ENCODE measurements around the gene DCAF15. TPM values are rescaled to one million over a fixed set of nuclear protein-coding genes. Genes with fewer than 3 reads are reported as not detected.
"Not testable (repeated sequence)": the region's sequence is repeated elsewhere in the genome, so short reads cannot be mapped to it uniquely, and the experiment has no call there.

Gene DCAF15, protein sequence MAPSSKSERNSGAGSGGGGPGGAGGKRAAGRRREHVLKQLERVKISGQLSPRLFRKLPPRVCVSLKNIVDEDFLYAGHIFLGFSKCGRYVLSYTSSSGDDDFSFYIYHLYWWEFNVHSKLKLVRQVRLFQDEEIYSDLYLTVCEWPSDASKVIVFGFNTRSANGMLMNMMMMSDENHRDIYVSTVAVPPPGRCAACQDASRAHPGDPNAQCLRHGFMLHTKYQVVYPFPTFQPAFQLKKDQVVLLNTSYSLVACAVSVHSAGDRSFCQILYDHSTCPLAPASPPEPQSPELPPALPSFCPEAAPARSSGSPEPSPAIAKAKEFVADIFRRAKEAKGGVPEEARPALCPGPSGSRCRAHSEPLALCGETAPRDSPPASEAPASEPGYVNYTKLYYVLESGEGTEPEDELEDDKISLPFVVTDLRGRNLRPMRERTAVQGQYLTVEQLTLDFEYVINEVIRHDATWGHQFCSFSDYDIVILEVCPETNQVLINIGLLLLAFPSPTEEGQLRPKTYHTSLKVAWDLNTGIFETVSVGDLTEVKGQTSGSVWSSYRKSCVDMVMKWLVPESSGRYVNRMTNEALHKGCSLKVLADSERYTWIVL
- 17.5 TPM for total RNA-seq
- long read RNA-seq, partial matches to known transcripts, result 4 of 4 reads
- long read RNA-seq, other reads (novel, unspliced or antisense), result 0 of 4 reads

DNA sequence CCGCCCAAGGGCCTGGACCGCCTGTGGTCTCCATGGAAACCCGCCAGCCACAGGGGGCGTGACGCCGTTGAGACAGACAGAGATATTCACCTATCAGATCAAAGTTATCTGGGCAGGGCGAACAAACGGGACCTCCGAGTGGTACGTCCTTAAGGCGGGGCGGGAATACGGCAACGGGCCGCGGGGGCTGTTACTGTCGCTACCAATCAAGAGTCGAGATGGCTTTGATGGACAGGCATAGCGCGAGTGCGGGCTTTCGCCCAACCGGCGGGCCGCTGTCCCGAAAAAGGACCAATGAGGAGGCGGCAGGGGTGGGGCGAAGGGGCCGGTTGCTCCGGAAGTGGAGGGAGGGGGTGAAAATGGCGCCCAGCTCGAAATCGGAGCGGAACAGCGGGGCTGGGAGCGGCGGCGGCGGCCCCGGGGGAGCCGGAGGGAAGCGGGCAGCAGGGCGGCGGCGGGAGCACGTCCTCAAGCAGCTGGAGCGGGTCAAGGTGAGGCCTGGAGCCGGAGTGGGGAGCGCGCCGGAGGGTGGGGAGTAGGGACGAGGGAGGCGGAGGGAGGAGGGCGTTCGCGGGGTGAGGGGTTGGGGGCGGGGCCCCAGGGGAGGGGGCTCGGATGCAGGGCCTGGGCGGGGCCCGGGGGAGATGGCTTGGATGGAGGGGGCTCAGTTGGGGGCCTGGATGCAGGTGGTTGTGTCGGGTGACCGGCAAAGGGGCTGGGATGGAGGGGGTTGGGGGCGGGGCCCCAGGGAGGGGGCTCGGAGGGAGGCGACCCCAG, at the start of gene DCAF15:
TSS of gene DCAF15 (plus strand) at position 356 of the 777 bp plus-strand sequence. CDS start at position 360, 4 bp downstream.
- peak; percentile 99 for DNase-seq (ENCODE audit: low spot score)

DNA sequence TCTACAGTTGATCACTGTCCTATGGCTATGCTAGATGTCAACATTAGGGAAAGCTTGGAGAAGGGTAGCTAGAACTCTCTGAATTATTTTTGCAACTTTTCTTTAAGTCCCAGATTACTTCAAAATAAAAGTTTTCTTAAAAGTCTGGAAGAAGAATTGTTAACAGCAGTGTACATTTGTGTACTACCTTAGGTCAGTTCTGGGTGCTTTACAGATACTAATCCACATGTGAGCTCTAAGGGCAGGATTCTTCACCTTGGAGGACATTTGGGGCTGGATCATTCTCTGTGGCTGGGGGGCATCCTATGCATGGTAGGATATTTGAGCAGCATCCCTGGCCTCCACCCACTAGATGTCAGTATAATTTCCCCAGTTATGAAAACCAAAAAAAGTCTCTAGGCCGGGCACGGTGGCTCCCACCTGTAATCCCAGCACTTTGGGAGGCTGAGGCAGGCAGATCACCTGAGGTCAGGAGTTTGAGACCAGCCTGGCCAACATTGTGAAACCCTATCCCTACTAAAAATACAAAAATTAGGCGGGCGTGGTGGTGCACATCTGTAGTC, 49.2 kb upstream of the DCAF15 start:
- no peak for DNase-seq (ENCODE audit: low spot score)

DNA sequence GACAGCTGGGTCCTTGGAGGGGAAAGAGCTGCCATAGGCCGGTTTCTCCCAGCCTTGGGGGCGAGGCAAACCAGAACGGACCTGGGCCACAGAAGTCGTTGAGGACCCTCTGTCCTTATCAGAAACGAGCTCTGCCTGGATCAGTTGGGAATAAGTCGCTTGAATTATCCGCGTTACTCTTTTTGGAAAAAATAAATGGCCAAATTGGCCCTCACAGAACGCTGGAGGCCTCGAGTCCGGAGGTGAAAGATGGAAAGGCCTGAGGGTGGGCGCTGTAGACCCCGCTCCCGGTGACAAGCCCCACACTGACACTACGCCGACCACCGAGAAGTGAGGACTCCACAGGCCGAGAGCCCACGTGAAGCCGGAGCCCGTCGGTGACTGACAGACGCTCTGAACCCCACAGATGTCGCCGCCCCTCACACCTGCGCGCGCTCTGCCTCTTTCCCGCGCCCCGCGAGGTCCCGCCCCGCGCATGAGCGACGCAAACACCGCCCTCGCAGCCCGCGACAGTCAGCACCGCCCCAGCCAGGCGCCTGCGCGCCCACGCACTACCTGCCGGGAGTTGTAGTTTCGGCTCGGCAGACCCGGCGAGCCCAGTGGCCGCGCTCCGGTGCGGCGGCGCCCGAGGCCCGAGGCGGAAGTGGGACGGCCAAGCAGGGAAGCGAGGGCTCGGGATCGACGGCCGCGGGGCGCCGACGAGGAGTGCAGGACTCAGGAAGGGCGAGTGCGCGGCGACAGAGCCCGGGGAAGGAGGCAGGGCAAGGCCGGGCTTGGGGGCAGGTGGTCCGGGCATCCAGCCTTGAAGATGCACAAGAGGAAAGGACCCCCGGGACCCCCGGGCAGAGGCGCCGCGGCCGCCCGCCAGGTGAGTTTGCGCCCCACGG, 46.4 kb upstream of the DCAF15 start, which contains the start of the genes BRME1 and CC2D1A:
TSS of gene BRME1 (minus strand) at position 484 of the 887 bp plus-strand sequence. CDS start 1,225 bp downstream, outside the sequence.
TSS of gene CC2D1A (plus strand) at position 568 of the 887 bp plus-strand sequence. CDS start at position 809, 241 bp downstream.
- peak; percentile 99 for DNase-seq (ENCODE audit: low spot score)

DNA sequence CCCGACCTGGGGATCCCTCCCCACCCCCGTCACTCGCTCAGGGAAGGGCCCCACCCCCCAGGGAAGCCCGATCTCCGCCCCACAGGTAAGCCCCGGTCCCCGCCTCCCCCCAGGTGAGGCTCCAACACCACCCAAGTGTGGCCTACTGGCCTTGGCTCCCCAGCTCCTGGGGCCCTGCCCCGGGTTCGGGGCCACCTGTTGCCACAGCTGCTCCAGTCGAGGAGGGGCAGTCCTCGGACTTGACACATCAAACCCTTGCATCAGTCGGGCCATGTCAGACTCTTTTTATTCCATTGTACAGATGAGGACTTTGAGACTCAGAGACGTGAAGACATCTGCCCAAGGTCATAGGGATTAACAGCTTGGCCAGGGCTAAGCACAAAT, 45.8 kb upstream of the DCAF15 start:
- no peak for DNase-seq (ENCODE audit: low spot score)

DNA sequence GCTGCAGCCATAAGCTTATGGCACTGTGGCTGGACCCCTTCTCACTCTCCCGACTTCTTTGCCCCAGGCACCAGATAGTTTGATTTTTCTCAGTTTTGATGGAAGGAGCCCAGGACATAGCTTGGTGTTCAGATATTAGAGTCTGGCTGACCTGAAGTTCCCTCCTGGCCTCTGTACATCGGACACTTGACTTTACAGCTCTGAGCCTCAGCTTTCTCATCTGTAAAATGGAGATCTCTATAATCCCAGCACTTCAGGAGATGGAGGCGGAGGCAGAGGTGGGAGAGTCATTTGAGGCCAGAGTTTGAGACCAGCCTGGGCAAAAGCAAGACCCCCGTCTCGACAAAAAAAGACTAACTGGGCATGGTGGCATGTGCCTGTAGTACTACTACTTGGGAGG, 45.4 kb upstream of the DCAF15 start:
- DNase-seq (ENCODE audit: low spot score), result no peak

DNA sequence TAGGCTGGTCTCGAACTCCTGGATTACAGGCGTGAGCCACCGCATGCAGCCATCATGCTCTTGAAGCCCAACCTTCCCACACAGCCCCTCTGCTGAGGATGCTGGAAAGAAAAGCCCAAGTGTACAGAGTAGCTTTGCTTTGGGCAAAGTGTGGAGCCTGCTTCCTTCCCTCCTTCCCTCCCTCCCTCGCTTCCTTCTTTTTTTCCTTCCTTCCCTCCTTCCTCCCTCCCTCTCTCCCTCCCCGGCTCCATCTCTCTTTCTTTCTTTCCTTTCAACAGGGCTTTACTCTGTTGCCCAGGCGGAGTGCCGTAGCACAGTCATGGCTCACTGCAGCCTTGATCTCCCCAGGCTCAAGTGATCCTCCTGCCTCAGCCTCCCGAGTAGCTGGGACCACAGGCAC, 43.6 kb upstream of the DCAF15 start:
- no peak for DNase-seq (ENCODE audit: low spot score)

DNA sequence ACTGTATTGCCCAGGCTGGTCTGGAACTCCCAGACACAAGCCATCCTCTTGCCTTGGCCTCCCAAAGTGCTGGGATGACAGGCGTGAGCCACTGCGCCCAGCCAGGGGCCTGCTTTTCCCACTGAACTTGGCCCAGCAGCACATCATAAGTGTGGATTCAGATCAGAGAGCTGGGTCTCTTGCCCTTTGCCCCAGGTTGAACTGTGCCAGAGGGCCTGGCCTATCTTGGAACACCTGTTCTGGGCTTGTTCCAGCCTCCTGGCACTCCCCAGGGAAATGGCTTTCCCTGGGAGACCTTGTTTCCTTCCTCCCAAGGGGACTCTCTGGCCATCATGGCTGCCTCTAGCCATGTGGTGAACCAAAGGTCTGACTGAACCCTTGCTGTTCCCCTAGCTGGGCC, 42.9 kb upstream of the DCAF15 start:
- DNase-seq (ENCODE audit: low spot score), result no peak

DNA sequence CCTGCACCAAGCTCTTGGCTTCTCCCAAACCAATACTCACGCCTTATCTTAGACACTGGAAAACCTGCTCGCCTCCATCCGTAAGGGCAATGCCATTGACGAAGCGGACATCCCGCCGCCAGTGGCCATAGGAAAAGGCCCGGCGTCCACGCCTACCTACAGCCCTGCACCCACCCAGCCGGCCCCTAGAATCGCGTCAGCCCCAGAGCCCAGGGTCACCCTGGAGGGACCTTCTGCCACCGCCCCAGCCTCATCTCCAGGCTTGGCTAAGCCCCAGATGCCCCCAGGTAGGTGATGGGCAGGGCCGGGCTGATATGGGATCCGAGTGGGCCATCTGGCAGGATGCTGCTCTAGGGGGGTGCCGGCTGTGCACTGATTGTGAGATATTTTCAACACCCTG, 39.0 kb upstream of the DCAF15 start:
- no peak for DNase-seq (ENCODE audit: low spot score)

DNA sequence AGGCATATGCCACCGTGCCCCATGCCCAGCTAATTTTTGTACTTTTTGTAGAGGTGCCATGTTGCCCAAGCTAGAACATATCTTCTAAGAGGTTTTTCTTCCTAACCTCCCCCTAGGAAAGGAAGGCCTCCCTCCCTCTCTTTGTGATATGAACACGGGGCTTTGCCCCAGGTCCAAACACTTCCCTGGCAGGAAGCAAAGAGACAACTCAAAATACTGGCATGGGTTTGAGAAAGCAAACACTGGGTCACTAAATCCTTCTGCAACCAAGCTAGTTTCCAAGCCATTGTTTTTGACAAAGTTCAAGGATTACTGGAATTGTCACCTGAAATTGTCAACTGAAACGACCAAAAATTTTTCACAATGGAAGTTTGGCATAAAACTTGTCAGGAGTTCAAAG, 37.5 kb upstream of the DCAF15 start:
- no peak for DNase-seq (ENCODE audit: low spot score)

DNA sequence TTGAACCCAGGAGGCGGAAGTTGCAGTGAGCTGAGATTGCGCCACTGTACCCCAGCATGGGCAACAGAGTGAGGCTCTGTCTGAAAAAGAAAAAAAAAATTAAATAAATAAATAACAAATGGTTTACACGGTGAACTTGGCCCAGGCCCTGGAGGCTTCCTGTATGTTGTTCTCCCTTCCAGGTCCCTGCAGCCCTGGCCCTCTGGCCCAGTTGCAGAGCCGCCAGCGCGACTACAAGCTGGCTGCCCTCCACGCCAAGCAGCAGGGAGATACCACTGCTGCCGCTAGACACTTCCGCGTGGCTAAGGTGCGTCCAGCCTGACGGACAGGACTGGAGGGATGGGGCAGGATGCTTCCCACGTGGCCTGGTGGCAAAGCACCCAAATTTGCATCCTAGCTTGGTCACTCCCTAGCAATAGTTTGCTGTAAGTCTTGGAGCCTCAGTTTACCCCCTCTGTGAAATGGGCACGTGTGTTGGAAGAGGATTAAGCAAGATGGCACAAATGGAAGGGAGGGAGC, 34.4 kb upstream of the DCAF15 start:
- no peak for DNase-seq (ENCODE audit: low spot score)

DNA sequence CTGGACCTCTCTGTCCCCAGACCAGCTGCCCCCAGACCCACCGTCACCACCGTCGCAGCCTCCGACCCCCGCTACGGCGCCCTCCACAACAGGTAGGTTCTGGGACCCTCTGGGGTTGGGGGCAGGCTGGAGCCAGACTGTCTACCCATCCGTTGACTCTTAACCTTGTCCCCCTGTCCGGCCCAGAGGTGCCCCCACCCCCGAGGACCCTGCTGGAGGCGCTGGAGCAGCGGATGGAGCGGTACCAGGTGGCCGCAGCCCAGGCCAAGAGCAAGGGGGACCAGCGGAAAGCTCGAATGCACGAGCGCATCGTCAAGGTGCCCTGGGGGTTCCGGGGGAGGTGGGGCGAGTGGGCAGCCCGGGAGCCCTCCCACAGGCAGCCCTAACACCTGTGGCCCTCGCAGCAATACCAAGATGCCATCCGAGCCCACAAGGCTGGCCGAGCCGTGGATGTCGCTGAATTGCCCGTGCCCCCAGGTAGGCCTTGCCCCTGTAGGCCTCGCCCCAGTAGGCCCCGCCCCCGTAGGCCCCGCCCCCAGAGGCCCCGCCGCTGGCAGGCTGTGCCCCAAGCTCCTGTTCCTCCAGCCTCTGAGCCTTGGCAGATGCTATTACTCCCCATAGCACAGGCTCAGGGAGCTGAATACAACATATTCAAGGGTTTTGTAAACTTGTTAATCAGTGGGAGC, 33.4 kb upstream of the DCAF15 start:
- DNase-seq (ENCODE audit: low spot score), result no peak

DNA sequence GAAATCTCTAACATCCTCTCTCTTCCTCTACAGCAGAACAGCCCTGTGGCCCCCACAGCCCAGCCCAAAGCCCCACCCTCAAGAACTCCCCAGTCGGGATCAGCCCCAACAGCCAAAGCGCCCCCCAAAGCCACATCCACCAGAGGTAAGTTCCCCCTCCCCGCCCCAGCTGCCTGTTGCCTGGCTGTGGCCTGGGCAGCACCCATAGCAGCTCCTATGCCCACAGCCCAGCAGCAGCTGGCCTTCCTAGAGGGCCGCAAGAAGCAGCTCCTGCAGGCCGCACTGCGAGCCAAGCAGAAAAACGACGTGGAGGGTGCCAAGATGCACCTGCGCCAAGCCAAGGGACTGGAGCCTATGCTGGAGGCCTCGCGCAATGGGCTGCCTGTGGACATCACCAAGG, 31.8 kb upstream of the DCAF15 start:
- no peak for DNase-seq (ENCODE audit: low spot score)

DNA sequence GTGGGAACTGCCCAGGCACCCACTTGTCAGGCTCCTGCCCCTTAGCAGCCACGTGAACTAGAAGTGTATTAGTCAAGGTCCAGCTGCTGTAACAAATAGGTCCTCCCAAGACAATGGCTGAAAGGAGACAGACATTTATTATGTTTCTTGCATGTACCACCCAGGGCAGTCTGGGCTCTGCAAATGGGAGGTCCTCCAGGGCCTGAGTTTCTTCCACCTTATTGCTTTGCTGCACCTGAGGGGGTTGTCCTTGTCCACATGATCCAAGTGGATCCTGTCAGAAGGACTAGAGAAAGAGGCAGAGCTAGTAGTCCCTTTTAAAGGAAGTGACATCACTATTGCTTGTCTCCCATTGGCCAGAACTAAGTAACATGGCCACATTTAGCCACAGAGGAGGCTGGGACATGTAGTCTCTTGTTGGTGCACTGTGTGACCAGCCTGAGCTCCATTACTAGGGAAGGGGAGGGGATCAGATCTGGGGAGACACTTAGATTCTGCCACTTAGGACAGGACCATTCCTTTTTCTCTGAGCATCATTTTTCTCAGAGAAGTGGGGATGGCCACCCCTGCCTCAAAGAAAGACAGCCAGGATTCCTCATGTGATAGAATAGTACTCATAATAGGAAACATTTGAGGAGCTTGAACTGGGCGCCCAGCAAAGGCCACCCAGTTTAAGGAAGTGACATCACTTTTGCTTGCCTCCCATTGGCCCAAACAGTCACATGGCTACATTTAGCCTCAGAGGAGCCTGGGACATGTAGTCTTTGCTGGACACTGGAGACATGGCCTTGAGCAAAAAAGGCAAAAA, 31.2 kb upstream of the DCAF15 start:
- DNase-seq (ENCODE audit: low spot score), result no peak

DNA sequence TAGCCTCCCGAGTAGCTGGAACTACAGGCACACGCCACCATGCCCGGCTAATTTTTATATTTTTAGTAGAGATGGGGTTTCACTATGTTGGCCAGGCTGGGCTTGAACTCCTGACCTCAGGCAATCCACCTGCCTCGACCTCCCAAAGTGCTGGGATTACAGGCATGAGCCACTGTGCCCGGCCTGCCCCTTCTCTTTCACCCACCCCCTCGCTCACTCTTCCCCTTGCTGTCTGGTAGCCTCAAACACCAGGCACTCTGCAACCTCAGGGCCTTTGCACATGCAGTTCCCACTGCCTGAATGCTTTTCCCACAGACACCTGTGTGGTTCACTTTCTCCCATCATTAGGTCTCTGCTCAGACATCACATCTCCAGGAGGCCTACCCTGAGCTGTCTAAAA, 30.2 kb upstream of the DCAF15 start:
- not testable (repeated sequence) for DNase-seq (ENCODE audit: low spot score)

DNA sequence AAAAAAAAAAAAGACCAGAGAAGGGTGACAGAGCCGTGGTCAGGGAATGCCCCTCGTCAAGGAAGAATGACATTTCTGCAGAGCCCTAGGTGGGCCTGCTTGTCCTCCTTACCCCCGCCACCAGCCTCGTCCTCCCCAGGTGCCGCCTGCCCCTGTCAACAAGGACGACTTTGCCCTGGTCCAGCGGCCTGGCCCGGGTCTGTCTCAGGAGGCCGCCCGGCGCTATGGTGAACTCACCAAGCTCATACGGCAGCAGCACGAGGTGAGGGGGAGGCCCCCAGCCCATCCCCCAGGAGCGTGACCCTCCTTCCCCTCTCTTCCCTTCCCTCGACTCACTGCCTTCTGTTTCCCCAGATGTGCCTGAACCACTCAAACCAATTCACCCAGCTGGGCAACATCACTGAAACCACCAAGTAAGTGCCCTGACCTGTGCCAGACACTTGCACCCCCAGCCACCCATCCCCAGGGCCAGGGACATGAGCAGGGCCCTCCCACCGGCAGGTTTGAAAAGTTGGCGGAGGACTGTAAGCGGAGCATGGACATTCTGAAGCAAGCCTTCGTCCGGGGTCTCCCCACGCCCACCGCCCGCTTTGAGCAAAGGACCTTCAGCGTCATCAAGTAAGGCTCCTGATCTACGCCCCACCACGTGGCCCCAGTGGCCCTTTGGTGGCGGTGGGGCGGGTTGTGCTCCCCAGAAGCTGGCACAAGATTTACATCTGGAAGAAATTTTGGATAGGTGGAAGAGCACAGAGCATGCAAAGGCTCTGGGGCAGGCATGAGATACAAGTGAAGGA, 28.9 kb upstream of the DCAF15 start:
- no peak for DNase-seq (ENCODE audit: low spot score)

DNA sequence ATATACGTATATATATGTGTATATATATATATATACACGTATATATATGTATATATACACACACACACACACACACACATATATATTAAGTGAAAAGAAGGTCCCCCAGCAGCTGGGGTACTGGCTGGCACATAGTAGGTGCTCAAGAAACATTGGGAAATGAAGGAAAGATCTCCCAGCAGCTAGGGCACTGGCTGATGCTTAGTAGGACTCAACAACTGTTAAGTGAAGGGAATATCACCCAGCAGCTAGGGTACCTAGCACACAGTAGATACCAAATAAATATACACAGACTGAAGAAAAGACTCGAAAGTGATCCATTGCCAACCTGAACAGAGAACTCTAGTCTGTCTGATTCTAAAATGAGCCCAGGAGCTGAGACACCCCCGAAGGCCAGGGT, 26.3 kb upstream of the DCAF15 start:
- no peak for DNase-seq (ENCODE audit: low spot score)

DNA sequence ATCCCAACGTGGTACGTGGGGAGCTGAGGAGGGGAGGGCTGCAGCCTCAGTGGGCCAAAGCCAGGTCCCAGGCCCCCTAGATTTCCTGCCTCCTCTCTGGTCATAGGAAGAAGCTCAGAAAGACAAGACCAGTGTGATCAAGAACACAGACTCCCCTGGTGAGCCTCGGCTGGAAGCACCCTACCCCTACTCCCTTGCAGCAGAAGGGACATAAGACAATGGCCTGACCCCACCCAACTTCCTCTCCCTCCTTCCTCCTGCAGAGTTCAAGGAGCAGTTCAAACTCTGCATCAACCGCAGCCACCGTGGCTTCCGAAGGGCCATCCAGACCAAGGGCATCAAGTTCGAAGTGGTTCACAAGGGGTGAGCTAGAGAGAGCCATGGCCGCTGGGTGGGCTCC, 25.6 kb upstream of the DCAF15 start:
- DNase-seq (ENCODE audit: low spot score), result no peak

DNA sequence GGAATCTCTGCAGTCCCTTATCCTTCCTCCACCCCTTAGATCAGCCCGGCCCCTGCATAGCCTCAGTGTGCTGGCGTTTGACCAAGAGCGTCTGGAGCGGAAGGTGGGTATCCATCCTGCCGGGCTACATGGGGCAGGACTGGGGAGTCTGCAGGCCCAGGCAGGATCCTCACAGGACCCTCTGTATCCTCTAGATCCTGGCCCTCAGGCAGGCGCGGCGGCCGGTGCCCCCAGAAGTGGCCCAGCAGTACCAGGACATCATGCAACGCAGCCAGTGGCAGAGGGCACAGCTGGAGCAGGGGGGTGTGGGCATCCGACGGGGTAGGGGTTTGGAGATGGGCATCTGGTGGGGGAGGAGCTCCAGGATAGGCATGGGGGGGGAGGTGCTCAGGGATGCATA, 23.0 kb upstream of the DCAF15 start:
- DNase-seq (ENCODE audit: low spot score), result no peak

Data from mesenteric fat pad (tissue), 1 donor.